KMS-11 (cell line): Measurements from ENCODE around the gene RTF2.
"Not testable (repeated sequence)": the region's sequence is repeated elsewhere in the genome, so short reads cannot be mapped to it uniquely, and the experiment has no call there.

Experiments
- H2AFZ ChIP-seq: fragments of 200-600 bp; sonication (generic); 2 replicates; pipeline ENCODE4 v1.6.1; 2016; ENCODE audit warnings: antibody characterized with exemption, mixed run types, low read depth
- H3K27ac ChIP-seq: fragments of 200-600 bp; sonication (generic); 2 replicates; pipeline ENCODE4 v1.6.1; 2016; ENCODE audit warnings: mild to moderate bottlenecking, mixed run types
- H3K27me3 ChIP-seq: fragments of 200-600 bp; sonication (generic); 2 replicates; pipeline ENCODE4 v1.6.1; 2017; ENCODE audit warnings: mild to moderate bottlenecking, low read depth, mixed run types, moderate library complexity; ENCODE audit not compliant: insufficient read depth
- H3K36me3 ChIP-seq: fragments of 200-600 bp; sonication (generic); 2 replicates; pipeline ENCODE4 v1.6.1; 2017; ENCODE audit warnings: mild to moderate bottlenecking, mixed run types; ENCODE audit not compliant: insufficient read depth
- H3K4me1 ChIP-seq: fragments of 200-600 bp; sonication (generic); 2 replicates; pipeline ENCODE4 v1.6.1; 2016; ENCODE audit warnings: mild to moderate bottlenecking, low read depth, mixed run types; ENCODE audit not compliant: poor library complexity, severe bottlenecking
- H3K4me2 ChIP-seq: fragments of 200-600 bp; sonication (generic); 2 replicates; pipeline ENCODE4 v1.7.0; 2016; ENCODE audit warnings: mild to moderate bottlenecking, mixed run types
- H3K4me3 ChIP-seq: fragments of 200-600 bp; sonication (generic); IDR thresholded peaks from 2 replicates; pipeline ENCODE4 v1.6.1; 2017; ENCODE audit warnings: low read depth, low read length, mixed read lengths; ENCODE audit not compliant: insufficient read depth
- H3K79me2 ChIP-seq: fragments of 200-600 bp; sonication (generic); 2 replicates; pipeline ENCODE4 v1.6.1; 2016; ENCODE audit warnings: low read depth, mixed run types; ENCODE audit not compliant: insufficient read depth
- H3K9ac ChIP-seq: fragments of 200-600 bp; sonication (generic); 2 replicates; pipeline ENCODE4 v1.6.1; 2016; ENCODE audit warnings: mild to moderate bottlenecking, mixed run types
- H4K20me1 ChIP-seq: fragments of 200-600 bp; sonication (generic); 2 replicates; pipeline ENCODE4 v1.6.1; 2016; ENCODE audit warnings: mild to moderate bottlenecking, mixed run types; ENCODE audit not compliant: insufficient read depth
- CTCF ChIP-seq: fragments of 200-600 bp; sonication (generic); conservative IDR thresholded peaks from 2 replicates; pipeline ENCODE4 v1.6.1; 2017; ENCODE audit warnings: low read depth, mild to moderate bottlenecking, antibody characterized with exemption, low read length, moderate library complexity, mixed read lengths

RTF2 gene

DNA sequence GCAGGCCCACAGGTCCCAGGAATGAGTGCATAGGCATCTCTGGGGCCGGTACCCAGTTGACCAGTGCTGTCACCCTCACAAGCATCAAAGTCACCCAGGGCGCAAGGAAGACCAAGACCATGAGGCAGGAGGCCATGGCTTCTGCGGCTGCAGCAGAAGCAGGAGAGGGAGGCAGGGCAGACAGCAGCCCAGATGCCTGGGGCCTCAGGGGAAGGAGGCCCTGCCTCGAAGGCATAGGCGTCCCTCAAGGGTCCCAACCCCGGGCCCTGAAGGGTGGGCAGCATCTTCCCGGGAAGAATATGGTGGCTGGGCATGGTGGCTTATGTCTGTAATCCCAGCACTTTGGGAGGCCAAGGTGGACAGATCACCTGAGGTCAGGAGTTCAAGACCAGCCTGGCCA lies 59.1 kb downstream of the RTF2 start:
- Histone ChIP-seq H3K4me1 (no peaks in the 10 kb centered on the region), H3K36me3 (no peaks in the 10 kb centered on the region), H3K79me2 (no peaks in the 10 kb centered on the region), H4K20me1 (no peaks in the 10 kb centered on the region), H3K4me2 (no peak overlapping the region), H3K4me3 (no peak overlapping the region), H3K27ac (no peak overlapping the region), H2AFZ (no peak overlapping the region), H3K27me3 (no peaks in the 10 kb centered on the region), H3K9ac (no peak overlapping the region)
- TF ChIP-seq CTCF, result no peak

DNA sequence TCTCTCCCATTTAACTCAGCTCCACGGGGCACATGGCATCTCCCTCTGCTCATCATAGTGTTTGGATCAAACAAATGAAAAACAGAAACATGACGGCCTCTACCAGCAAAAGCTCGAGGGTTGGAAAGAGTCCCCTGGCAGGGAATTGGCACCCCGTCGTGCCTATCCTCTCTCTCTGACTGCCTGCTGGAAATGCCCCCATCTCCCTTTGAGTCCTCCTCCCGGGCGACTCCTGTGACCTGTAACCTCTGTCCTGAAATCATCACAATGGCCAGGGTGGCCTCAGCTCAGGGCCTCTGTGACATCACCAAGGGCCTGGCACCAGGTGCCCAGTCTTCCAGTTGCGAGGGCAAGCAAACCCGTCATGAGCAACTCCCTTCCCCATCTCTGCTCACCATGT lies 64.5 kb downstream of the RTF2 start, which contains the start of gene FAM209B:
TSS of gene FAM209B (plus strand) at position 301 of the 400 bp plus-strand sequence. CDS start at position 397, 96 bp downstream.
- not testable (repeated sequence) for H2AFZ ChIP-seq, H3K4me1 ChIP-seq, H3K79me2 ChIP-seq, H4K20me1 ChIP-seq, H3K4me3 ChIP-seq, H3K27me3 ChIP-seq, H3K9ac ChIP-seq, H3K36me3 ChIP-seq, H3K4me2 ChIP-seq, H3K27ac ChIP-seq

DNA sequence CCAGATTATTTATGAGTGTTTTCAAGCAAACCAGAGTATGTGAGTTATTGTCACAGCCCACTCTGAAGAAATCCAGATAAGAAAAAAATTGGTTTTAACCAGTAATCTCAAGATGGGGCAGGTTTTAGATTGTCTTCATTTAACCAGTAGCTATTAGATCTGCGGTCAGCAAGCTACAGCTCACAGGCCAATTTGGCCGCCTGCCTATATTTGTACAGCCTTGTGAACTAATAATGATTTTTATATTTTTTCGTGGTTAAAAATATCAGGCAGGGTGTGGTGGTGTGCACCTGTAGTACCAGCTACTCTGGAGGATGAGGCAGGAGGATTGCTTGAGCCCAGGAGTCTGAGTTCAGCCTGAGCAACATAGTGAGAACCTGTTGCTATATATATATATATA lies 69.6 kb downstream of the RTF2 start:
- no peaks in the 10 kb centered on the region for H4K20me1 ChIP-seq

GRCh38 chr20:56540415-56540814 lies 72.0 kb downstream of the RTF2 start:
- Histone ChIP-seq H3K4me1 (no peaks in the 10 kb centered on the region), H3K4me3 (no peak overlapping the region), H3K27ac (no peak overlapping the region), H2AFZ (no peak overlapping the region), H3K79me2 (no peaks in the 10 kb centered on the region), H3K27me3 (no peaks in the 10 kb centered on the region), H4K20me1 (no peaks in the 10 kb centered on the region), H3K4me2 (no peak overlapping the region), H3K36me3 (no peaks in the 10 kb centered on the region), H3K9ac (no peak overlapping the region)
- TF ChIP-seq CTCF, result no peak

More for the DNA sequence above, 69.6 kb downstream of the RTF2 start:
- no peak overlapping the region for H3K4me3 ChIP-seq
- H3K9ac ChIP-seq, result no peak overlapping the region
- H3K27ac ChIP-seq, result no peak overlapping the region
- H3K4me1 ChIP-seq, result no peaks in the 10 kb centered on the region
- H3K36me3 ChIP-seq, result no peaks in the 10 kb centered on the region
- H3K4me2 ChIP-seq, result no peak overlapping the region
- H3K79me2 ChIP-seq, result no peaks in the 10 kb centered on the region
- H2AFZ ChIP-seq, result no peak overlapping the region
- TF ChIP-seq CTCF, result no peak
- no peaks in the 10 kb centered on the region for H3K27me3 ChIP-seq

DNA sequence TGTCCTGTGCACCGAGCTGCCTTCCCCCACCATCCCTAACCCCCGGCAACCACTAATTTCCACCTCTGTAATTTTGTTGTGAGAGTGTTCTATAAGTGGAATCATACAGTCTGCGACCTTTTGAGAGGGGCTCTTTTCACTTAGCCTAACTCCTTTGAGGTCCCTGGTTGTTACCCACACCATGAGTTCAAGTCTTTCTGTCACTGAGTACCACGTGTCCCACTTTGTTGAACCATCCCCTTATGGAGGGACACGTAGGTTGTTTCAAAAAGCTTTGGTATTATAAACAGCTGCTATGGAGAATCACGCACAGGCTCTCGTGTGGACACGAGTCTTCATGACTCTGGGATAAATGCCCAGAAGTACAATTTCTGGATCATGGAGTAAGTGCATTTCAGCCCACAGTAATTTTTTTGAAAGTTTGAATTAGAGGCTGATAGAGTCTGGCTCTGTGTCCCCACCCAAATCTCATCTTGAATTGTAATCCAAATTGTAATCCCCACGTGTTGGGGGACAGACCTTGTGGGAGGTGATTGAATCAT lies 74.1 kb downstream of the RTF2 start:
- no peak overlapping the region for H3K4me2 ChIP-seq
- H3K4me1 ChIP-seq, result no peaks in the 10 kb centered on the region
- H3K27ac ChIP-seq, result no peak overlapping the region
- no peaks in the 10 kb centered on the region for H4K20me1 ChIP-seq
- no peaks in the 10 kb centered on the region for H3K36me3 ChIP-seq
- H3K4me3 ChIP-seq, result no peak overlapping the region
- H3K9ac ChIP-seq, result no peak overlapping the region
- TF ChIP-seq CTCF, result no peak
- H2AFZ ChIP-seq, result no peak overlapping the region
- no peaks in the 10 kb centered on the region for H3K79me2 ChIP-seq
- no peaks in the 10 kb centered on the region for H3K27me3 ChIP-seq
